ENCODE data around the gene DDX10.

DDX10 gene

DNA sequence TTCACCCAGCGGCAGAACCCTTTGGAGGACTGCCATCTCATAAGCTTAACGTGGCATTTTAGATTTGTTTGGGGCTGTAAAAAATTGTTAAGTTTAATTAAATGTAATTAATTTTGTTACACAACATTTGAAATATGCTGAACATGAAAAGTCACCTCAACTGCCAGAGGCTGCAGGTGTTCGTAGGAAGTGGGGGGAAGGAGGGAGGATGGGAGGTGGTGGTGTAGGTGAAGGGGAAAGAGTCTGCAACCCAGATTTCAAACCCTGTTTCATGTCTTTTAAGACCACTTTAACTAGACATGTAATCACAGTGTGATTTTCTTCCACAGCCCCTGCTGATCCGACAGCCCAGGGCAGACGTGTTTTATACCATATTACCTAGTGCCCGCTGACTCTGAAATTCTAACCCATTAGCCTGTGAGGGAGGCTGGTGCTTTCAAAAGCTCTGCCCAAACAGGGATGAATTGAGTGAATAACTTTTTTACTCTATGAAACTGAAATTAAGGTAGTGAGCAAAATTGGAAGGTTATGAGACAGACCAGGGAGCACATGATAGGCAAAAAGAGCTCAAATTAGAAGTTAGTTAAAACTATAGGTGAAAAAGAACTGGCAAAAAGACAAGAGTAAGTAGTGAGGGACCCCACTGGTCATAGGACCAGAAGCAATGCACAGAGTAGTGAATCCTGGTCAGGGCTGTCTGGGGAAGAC, 279.8 kb downstream of the DDX10 start:
- DNase-seq (ENCODE audit: low spot score), result no peak

DNA sequence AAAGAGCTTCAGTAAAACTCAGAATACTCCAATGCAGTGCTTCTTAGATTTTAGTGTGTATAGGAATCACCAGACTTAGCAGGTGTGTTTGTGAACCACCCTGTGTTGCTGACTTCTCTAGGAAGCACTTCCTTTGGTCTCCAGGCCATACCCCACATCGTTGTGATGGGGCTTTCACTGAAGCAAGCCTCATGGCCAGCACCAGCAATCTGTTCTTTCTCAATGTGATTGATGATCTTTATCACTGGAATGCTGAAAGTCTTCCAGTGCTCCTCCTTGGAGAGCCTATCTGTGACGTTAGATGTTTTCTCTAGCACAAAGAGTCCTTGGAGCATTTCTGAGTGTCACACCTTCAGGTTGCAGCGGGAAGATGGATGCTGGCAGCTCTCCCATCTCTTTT, 280.5 kb downstream of the DDX10 start:
- DNase-seq (ENCODE audit: low spot score), result no peak

DNA sequence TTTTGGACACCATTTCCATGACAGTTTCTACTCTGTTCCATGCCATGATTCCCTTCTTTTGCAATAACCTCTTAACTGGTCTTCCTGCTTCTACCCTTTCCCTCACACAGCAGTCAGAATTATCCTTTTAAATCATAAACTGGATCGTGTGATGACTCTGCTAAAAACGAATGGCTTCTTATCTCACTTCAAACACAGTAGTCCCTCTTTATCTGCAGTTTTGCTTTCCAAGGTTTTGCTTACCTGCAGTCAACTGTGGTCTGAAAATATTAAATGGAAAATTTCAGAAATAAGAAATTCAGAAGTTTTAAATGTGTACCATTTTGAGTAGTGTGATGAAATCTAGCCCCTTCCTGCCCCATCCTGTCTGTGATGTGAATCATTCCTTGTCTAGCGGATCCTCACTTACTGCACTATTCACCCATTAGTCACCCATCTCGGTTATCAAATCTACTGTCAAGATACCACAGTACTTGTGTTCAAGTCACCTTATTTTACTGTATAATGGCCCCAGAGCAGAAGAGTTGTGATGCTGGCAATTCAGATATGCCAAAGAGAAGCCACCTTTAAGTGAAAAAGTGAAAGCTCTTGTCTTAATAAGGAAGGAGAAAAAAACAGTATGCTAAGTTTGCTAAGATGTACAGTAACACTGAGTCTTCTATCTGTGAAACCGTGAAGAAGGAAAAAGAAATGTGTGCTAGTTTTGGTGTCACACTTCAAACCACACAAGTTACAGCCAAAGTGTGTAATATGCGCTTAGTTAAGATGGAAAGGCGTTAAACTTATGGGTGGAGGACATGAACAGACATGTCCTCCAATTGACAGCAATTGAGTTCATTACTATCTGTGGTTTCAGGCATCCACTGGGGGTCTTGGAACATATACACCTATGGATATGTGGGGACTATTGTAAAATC, 283.0 kb downstream of the DDX10 start:
- peak; percentile 6 for DNase-seq (ENCODE audit: low spot score)

DNA sequence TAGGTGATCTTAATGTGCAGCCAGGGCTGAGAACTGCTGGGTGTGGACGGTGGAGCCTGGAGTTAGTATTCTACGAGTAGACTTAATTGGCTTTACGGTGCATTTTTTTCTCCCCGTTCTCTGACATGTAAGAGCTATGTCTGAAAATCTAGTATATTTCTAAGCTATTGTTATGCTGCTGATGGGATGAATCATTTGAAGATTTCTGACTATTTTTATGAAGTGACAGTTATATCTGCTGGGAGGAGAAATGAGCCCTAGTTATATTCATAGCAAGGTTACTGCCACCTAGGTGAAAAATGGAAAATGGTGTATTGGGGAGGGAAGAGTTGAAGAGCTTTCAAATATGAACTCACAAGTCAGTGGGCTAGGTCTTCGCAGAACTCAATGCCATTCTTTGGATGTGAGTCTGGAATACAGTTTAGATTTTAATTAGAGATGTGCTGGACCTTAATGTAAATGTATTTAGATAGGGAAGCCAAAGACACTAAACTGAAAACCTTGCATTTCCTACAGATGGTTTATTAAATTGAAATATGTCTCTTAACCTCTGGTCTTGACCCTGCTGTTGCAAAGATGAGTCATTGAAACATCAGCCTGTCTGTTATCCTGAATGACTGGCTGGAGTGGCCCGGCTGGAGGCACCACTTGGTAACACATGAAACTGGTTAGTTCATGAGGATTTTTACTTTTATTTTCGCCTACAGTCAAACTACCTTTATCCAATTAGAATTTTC, 293.7 kb downstream of the DDX10 start:
- DNase-seq (ENCODE audit: low spot score), result no peak

DNA sequence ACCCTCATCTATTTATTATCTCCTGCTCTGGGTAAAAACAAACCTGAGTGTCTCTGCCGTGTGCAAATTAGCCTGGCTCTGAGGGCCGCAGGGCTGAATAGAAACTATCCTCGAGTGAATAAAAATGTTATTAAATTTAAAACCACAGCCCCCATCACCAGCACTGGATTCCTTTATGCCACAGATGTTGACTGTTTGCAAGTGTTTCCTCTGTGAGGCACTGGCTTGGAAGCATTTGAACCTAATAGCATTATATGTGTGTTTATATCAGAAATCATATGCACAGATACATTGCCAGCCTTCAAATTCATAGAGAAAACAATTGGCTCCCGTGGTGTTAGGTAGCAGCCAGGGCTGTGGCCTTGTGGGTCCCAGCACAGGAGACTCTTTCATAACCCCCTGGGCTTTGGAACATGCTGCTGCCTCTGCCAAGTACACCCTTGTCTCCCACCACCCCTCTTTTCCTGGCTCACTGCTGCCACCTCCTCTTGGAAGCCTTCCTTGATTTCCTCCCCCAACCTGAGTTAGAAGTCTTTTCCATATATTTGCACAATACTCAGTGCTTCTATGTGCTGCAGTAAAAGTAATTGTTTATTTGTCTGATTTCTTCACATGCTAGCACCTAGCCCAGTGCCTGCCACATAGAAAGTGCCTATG, 294.4 kb downstream of the DDX10 start:
- no peak for DNase-seq (ENCODE audit: low spot score)

DNA sequence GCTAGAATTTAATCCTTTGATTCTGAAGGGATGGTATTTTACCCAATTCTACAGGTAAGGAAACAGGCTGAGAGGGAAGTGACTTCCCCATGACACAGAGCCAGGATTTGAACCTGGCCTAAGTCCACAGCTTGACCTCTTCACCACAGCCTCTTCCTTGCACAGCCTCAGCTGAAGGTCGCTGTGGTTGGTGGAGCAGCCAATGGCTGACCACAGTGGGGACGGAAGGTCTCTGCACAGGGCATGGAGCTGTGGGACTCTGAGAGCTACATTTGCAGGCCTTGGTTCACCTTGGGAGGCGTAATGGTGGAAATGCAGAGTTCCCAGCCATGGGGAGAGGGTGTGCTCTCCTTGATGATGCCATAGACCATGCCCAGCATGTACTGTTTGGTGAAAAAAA, 295.0 kb downstream of the DDX10 start:
- no peak for DNase-seq (ENCODE audit: low spot score)

DNA sequence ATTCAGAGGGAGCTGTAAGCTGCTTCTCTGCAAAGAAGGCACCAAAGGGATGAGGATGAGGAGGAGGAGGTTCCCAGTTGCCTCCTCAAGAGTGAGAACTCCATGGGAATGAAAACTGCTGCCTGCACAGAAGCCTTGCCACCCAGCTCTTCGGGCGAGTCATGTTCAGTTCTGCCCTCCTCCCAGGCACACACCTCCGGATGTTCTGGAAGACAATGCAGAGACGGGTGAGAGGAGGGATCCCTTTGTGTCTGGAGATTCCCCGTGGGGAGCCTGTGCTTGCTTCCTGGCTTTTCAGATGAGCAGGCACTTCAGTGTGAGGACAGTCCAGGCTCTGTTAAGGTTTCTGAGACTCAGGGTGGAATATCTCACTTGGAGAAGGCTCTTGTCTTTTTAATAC, 295.6 kb downstream of the DDX10 start:
- DNase-seq (ENCODE audit: low spot score), result no peak

DNA sequence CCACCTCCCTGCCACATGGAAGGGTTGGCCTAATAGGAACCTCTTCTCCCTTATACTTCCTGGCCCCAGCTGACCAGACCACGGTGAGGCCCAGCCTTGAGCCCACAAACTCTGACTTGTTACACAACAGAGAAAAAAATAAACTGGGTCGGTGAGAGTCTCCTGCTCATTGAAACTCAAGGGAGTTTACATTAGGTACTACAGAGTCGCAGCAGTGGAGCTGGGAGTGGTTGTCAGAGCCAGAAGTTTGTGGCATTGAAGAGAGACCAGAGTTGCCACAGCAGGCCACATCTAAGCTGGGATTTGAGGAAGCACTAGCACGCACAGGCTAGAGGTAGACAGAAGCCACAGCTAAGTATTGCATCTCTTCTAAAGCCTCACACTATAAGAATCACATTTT, 296.2 kb downstream of the DDX10 start:
- DNase-seq (ENCODE audit: low spot score), result no peak

DNA sequence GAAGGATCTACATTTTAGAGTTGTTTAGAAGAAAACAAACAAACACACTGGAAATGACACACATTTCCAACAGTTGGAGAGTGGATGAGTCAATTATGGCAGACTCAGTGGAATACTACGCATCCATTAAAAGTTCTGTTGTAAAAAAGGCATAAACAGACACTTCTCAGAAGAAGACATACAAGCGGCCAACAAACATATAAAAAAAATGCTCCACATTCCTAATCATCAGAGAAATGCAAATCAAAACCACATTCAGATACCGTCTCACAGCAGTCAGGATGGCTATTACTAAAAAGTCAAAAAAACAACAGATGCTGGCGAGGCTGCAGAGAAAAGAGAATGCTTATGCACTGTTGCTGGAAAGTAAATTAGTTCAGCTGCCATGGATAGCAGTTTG, 298.2 kb downstream of the DDX10 start:
- no peak for DNase-seq (ENCODE audit: low spot score)

DNA sequence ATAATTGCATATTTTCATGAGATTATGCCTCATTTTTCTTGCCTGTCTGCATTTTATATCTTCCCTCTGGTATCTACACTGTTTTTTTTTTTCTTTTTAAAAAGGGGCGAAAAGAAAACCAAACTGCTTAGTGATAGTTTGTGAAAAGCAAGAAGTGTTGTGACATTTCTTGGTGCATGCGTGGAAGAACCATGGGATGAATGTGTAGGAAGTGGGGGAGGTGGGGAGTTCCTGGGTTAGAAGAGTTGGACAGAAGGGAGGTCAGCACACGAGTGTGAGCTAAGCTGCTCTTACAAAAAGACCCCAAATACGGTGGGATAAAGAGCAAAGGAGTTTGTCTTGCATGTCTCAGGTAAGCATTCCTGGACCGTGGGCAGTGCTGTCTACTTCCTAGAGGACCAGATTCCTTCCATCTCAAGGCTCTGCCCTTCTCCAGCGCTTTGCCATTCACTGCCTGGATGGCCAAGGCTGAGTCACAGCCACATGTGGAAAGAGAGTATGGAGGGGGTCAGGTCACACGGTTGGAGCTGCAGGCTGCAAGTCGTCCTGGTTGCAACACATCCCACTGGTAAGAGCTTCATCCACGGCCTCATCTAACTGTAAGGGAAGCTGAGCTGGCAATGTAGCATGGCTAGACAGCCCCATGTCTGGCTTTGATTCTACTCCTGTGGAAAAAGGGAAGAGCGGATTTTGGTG, 300.6 kb downstream of the DDX10 start:
- DNase-seq (ENCODE audit: low spot score), result no peak

DNA sequence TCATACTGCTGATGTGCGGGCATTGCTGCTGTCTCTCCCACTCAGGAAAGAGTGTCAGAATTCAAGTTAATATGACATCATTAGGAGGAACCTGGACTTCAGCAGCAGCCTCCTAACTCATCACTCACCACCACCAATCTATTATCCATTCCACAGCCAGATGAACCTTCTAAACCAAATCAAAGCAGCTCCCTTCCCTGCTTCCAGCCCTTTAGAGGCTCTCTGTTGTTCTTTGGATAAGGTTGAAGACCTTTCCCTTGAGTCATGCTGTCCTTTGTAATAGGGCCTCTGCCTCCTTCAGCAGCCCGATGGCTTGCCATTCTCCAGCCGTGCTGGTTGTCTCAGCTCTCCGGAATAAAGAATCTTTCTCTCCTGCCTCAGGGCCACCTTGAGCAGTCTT, 301.3 kb downstream of the DDX10 start:
- DNase-seq (ENCODE audit: low spot score), result no peak

DNA sequence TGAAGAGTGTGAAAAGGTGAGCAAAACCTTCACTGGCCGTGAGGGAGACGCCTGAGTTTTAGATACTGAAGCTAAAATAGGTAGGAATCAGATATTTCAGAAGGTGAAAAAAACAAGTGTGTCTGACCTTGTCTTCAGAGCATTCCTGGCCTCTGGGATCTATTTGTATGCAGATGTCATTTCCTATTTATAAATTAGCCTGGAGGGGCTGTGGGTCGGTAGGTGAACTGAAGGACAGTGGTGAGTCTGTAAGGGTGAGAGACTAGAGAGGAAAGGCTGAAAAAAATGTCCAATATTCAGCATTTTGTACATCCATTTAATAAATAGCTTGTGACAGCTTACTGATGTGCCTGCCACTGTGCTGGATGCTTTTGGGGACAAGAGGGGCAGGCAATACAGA, 302.1 kb downstream of the DDX10 start:
- no peak for DNase-seq (ENCODE audit: low spot score)

DNA sequence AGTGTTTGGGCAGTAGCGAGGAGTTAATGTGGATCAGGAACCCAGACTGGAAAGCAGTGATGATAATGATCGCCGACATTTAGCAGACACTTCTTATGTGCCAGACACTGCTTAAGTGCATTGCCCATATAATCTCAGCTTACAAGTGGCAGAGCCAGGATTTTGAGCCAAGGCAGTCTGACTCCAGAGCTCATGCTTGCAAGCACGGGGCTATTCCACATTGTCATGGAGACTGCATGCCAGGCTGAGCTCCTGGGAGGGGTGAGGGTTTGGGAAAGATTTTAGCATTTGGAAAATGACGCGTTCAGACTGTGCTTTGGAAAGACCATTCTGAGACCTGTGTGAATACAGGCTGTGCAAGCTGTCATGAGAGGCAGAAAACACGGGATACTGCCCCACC, 302.7 kb downstream of the DDX10 start:
- no peak for DNase-seq (ENCODE audit: low spot score)

DNA sequence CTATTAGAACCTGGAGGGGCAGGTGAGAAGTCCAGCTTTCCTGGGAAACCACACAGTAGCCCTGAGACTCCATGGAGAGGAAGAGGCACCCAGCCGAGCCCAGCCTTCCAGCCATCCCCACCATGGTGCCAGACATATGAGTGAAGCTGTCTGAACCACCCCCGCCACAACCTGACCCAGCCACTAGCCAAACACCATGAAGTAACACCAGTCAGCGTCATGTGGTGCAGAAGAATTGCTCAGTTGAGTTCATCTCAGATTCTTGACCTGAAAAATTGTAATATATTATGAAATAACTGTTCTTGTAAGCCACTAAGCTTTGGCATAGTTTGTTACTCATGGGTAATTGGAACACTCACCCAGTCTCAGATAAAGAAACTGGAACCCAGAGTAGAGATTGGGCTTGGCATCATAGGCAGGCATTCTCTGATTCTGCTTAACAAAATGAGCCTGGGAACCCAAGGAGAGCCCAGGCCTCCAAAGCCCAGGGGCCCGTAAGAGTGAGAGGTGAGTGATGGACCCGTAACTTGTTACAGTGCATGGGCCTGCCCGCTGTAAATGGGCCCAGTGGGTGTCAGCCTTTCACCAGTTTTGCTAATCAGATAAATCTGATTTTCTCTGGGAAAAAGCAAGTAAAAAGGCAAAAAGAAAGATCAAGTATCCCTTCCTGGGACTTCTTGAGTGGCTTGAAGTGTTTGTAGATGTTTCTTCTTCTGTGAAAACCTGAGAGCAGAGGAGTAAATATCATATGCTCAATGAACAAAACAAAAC, 305.5 kb downstream of the DDX10 start:
- no peak for DNase-seq (ENCODE audit: low spot score)

DNA sequence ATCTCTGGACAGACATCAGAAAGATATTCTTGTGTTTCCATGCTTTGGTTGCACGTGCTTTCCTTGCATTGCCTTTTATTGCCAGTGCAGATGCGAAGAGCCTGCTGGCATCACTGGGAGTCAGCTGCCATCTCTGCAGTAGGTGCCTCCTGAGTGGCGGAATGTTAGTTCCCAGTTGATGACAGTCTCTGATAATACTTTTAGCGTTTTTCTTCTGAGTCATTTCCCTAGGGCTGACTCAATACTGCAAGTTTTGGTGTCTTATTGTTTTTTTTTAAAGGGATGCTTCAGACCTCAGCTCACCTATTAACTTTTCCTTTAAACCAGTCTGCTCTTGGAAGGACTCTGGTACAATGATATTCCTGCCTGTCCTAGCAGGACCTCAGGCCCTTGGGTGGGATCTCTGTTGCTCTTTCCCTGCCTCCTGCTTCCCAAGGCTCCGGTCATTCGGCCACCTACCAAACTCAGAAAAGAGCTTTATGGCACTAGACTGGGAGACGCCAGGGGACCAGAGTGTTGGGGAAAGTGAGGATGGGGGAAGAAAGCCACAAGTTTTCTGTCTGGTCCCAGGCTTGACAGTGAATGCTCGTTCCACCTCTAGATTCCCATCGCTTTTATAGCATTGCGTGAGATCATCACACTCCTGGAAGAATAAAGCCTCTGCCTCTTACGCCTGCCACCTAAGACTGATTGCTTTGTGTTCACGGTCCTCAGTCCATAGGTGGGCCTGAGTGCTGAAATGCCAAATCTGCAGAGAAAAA, 308.7 kb downstream of the DDX10 start:
- no peak for DNase-seq (ENCODE audit: low spot score)

DNA sequence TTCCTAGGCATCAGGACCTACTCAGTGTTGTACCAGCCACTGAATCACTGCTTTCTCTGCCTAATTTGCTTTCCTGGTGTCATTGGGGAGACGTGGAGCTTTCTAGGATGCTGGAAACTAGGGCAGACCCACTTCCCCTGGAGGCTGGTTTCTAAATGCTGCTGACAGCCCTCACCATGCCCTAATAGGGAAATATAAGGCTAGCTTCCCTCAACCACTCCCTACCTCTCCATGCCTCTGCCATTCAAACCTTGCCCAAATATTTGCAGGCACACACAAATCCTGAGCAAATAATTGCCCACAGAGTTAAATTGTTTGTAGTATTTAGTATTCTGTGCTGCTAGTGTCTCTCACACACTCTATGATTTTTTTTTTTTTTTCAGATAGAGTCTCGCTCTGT, 310.2 kb downstream of the DDX10 start:
- no peak for DNase-seq (ENCODE audit: low spot score)

DNA sequence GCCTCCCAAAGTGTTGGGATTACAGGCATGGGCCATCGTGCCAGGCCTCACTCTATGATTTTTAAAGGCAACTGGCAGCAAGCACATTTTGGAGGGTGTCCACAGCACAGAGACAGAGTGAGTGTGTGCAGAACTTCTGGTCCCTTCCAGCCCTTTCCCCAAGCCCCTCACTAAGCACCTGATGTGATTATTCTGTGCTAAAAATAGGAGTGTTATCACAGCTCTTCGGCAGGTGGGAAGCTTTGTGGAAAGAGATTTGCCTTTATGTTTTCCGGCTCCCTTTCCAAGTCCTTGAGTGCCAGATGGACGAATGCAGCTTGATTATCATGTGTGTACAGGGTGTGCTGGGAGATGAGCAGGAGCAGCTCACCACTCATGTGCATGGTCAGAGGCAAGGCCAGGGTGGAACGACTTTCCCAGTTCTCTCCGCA, 310.8 kb downstream of the DDX10 start:
- no peak for DNase-seq (ENCODE audit: low spot score)

DNA sequence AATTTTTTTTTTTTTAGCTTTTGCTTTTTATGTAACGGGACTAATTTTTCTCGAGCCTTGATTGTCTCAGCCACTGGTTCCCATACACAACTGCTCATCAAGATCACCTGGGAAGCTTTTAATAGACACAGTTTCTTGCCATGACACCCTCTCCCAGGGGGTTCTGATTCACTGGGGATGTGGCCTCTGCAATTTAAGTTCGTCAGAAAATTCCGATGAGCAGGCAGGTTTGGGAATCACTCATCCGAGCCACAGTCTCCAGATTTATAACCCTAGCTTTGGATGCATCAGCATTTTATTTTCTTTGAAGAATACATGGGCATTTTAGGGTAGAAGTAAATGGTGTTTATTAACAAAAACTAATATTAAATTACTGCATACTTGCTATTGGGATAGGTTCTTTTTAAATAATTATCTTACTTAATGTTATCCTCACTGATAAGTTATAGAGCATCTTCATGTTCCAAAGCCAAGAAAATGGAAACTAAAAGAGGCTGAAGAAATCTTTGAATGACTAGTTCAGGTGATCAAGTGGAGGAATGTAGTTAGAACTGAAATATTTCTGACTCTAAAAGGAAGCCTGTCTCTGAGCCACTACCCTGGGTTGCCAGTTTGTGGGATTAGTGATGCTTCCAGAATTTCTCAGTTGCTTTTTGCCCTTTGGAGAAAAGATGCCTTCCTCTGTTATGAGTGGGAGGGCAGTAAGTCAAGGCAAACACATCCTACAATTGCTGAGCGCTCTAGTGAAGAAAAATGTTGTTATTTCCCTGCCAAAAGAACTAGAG, 319.0 kb downstream of the DDX10 start:
- DNase-seq (ENCODE audit: low spot score), result no peak

DNA sequence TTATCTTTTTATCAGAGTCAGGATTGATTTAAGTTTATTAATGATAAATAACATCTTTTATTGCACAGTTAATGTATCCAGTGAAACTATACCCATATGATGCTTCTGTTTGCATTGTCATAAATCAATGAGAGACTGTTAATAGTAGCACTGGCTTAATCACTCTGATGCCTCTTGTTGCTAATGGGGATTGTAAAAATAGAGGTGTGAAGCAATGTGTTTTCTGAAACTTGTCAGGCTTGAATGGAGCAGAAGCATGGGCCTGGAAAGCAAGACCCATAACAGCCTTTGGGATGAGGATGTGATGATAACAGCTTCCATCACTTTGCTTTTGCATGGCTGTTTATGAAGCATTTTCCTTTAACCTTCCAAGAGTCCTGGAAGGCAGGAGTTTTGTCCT, 319.7 kb downstream of the DDX10 start:
- no peak for DNase-seq (ENCODE audit: low spot score)

Data from CD4-positive, alpha-beta T cell treated with Interleukin-2 at 100 ng/mL for 4 hours (primary cell).